Measurements from ENCODE around the gene CEP68.

Gene CEP68

DNA sequence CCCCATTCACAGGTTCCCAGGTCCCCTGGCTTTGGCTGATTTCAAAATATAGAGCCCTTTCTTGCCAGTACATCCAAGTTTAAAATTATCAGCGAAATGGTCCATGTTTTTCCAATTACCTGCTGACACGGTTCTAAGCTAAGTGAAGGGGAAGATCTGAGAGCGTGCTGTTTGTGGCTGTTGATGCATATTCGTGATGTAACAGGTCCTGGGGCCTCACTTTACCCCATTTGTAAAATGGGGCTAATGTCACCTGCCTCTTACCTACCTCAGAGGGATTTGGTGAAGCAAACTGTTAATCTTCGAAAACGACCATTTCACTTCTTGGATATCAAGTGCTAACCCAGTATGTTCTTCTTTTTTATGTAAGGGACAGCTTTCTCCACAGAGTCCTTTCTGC is 34.0 kb upstream of the CEP68 start:
- no peak for DNase-seq (ENCODE audit: insufficient read length)
- TF ChIP-seq TAF1 (IDR thresholded peaks at IDR 0.05; ENCODE audit: borderline replicate concordance, low read depth, low read length) (no peak), POLR2A (IDR thresholded peaks at IDR 0.05; ENCODE audit: low read depth, low read length) (no peak), POLR2AphosphoS5 (IDR thresholded peaks at IDR 0.05; ENCODE audit: low read depth, low read length) (no peak)
- no peak for FAIRE-seq

DNA sequence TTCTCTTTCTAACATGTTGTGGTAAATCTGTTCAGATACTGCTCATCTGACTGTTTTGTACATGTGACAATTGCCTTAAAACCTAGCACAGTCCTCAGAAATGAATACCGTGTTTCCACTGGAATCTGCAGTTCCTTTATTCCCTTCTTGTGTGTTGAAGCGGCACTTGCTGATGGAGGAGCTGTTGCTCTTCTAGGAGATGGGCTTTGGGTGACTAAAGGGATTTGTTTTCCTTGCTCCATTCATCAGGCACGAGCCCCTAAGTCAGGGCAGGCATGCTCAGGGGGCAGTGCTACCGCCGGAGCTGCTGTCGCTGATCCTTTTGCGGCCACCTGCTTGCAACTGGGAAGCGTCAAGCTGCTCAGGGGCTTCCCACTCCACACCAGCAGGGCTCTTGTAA is 32.5 kb upstream of the CEP68 start:
- no peak for FAIRE-seq
- DNase-seq (ENCODE audit: insufficient read length): no peak
- TF ChIP-seq TAF1 (IDR thresholded peaks at IDR 0.05; ENCODE audit: borderline replicate concordance, low read depth, low read length) (no peak), POLR2AphosphoS5 (IDR thresholded peaks at IDR 0.05; ENCODE audit: low read depth, low read length) (no peak), POLR2A (IDR thresholded peaks at IDR 0.05; ENCODE audit: low read depth, low read length) (no peak)

DNA sequence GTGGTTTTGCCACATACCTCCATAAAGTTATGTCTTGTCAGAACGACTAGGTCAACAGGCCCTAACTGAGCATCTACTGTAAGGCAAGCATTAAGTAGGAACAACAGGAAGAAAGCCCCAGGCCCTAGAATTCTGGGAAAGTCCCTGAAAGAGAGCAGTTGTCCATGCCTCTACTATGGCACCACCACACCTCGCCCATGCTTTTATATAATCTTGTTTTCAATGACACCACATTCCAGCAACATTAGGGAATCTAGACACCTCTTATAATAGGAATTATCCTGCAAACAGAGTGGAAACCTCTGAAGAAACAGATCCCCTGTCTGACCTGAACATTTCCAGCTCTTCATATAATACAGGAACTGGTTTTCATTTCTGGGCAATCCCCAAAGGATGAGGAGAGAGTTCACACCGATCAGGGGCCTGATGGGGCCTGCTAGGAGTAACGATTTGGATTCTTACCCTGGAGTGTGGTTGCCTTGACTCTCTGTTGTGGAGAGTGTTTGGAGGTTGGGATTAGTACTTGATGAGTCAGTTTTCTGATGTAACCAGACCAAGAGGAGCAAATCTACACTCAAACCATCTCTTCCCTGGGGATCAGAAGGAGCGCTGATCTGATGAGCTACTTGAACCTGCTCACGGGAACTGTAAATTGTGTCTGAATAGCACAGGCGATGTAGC is 31.9 kb upstream of the CEP68 start:
- no peak for TF ChIP-seq TAF1 (IDR thresholded peaks at IDR 0.05; ENCODE audit: borderline replicate concordance, low read depth, low read length)
- no peak for TF ChIP-seq POLR2A (IDR thresholded peaks at IDR 0.05; ENCODE audit: low read depth, low read length)
- TF ChIP-seq POLR2AphosphoS5 (IDR thresholded peaks at IDR 0.05; ENCODE audit: low read depth, low read length): no peak
- DNase-seq (ENCODE audit: insufficient read length) (no peak), FAIRE-seq (no peak)

DNA sequence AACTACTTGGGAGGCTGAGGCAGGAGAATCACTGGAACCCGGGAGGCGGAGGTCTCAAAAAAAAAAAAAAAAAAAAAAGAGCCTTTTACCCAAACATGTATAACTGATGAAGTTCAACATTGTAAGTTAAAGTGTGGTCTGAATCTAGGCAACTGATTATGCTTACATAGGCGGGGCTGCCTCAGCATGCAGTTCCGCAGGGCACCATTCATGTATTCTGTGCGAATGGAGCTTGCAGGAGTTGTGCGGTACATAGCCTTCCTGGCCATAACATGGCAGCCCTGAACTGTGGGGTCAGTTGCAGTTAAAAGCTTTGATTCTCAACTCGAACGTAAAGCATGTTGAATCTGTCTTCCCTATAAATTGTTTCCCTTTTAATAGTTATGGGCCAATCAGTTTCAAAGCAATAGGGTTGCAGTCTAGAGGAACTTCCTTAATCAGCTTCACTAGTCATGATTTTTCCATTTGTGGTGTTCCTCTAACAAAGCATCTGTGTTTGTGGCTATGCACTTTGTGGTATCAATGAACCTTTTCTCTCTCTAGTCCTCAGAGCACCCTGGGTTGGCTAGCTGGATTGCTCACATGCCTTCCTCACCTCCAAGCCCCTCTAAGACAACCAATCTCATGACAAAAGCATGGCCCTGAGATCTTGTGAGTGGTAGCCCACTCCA is 30.6 kb upstream of the CEP68 start:
- DNase-seq (ENCODE audit: insufficient read length) (no peak), FAIRE-seq (no peak)
- TF ChIP-seq TAF1 (IDR thresholded peaks at IDR 0.05; ENCODE audit: borderline replicate concordance, low read depth, low read length): no peak

DNA sequence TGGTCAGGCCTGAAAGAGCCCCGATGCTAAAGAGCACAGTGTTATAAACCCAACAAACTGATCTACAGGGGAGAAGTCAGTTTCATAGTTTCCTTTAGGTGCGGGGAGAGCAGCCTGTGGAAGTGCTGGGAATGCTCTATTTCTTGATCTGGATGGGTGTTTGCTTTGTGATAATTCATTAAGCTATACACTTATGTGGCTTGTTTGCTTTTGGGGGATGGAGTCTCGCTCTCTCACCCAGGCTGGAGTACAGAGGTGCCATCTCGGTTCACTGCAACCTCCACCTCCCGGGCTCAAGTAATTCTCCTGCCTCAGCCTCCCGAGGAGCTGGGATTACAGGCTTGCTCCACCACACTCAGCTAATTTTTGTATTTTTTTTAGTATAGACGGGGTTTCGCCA is 30.1 kb upstream of the CEP68 start:
- TF ChIP-seq TAF1 (IDR thresholded peaks at IDR 0.05; ENCODE audit: borderline replicate concordance, low read depth, low read length) (no peak), POLR2AphosphoS5 (IDR thresholded peaks at IDR 0.05; ENCODE audit: low read depth, low read length) (no peak), POLR2A (IDR thresholded peaks at IDR 0.05; ENCODE audit: low read depth, low read length) (no peak)
- FAIRE-seq (no peak), DNase-seq (ENCODE audit: insufficient read length) (no peak)

DNA sequence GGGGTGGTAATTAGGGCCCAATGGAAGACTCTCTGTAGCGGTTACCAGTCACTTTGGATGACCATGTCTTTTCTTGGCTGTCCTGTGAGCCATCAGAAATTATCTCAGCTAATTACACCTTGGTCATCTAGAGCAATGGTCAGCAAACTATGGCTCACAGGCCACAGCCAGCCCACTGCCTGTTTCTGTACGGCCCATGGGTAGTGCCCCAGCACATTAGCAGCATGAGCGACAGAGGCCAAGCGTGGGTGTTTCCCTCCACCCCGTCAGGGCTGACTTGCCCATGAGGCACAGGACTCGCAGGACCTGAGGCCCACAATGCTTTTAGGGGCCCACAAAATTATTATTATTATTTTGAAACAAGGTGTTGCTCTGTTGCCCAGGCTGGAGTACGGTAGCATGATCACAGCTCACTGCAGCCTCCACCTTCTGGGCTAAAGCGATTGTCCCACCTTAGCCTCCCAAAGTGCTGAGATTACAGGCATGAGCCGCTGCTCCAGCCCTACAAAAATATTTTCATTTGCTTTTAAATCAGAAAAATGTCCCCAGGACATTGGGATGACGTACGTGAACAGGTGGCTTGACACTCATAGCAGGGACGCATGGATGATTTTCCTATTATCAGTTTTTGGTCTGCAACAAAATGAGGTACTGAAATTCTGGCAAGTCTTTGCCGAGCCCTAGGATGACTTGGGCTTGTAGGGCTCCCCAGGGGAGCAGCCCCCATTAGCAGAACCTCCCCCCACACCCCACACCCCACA is 29.3 kb upstream of the CEP68 start:
- TF ChIP-seq TAF1 (IDR thresholded peaks at IDR 0.05; ENCODE audit: borderline replicate concordance, low read depth, low read length) (no peak), POLR2A (IDR thresholded peaks at IDR 0.05; ENCODE audit: low read depth, low read length) (no peak), POLR2AphosphoS5 (IDR thresholded peaks at IDR 0.05; ENCODE audit: low read depth, low read length) (no peak)
- no peak for FAIRE-seq
- no peak for DNase-seq (ENCODE audit: insufficient read length)

DNA sequence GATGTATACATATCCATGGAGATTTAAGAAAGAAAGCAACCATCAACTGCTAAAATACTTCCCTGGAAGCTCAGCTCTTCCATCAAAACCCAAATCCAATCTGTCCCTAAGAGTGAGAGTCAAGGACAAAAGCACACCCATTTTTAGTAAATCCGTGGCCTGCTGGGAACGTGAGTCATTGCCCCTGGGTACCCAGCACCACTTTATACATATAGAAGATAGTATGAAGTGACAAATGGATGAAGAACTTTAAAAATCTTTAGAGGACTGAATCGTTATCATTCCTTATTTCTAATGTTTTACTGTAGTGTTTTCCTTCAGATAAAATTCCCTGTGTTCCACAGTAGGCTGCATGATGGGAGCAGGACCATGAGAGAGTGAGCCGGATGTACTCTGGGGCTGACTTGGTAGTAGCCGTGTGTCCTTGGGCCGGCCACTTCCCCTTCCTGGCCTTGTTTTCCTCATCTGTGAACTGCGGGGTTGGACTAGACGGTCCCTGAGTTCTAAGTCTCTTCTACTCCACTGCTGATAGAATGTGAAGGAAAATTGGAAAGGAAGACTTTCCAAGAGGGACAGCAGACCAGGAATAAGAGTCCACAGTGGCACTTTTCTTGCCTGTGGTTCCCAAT is 28.5 kb upstream of the CEP68 start:
- DNase-seq (ENCODE audit: insufficient read length): no peak
- TF ChIP-seq POLR2A (IDR thresholded peaks at IDR 0.05; ENCODE audit: low read depth, low read length): no peak
- FAIRE-seq: no peak

DNA sequence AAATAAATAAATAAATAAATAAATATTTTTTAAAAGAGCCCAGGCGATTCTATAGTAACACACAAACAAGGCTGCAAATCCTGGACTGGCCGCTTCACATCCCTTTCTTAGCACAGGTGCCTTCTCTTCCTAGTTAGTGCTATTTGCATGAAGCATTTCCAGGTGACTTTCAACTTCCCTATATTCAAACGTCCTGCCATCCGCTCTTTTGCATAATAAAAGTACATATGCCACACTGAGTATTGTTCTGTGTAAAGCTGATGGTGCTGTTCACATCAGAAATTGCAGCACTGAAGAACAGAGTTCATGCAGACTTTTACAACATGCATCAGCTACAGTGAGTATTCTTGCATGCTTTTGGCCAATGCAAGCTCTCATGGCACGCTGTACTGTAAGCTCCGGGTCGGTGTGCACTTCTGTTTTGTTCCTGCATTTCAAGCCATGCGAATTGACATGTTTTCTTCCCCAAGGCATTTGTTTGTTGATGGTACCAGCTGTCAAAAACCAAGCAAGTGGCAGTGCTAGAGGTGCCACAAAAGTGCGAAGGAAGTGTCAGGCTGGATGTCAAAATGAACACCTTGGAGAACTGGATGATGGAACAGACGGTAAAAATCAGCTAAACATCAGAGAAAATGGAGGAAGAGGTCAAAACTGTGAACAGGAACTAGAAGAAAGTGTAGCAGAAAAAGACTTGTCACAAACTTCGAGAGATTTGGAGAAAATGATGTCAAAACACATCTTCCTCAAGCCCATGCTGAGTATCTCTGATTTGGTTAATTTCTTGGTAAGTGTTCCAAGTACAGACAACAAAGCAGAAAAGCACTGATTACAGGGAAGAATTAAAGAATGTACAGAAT is 25.5 kb upstream of the CEP68 start:
- no peak for DNase-seq (ENCODE audit: insufficient read length)
- FAIRE-seq: peak; percentile 84
- TF ChIP-seq POLR2AphosphoS5 (IDR thresholded peaks at IDR 0.05; ENCODE audit: low read depth, low read length): no peak

DNA sequence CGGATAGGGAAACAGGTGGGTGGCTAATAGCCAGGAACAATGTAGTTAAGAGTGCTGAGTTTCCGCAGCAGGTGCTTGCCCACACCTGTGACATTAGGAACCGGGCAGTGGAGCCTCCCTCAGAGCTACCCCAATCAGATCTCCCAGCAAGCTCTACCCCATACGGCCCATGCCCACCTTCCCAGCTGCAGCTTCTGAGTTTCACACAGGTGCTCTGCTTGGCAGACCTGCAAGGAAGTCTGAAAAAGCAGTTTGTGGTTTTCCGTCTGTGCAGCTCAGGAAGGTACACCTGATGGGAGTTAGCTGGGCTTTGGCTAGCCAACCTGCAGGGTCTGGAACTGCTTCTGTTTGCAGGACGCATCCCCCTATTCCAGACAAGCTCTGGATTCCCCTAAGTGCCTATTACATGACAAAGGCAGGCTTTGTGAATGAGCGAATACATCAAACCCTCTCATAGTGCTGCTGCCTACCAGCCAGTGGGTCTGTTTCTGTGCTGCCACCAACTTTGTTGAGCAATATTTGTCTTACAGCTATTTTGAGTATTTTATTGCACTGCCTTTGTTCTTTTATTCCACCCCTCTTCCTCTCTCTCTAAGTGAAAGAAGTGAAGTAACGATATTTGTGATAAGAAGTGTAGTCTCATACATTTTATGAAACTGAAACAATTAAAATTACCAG is 24.7 kb upstream of the CEP68 start:
- FAIRE-seq (peak; percentile 73), DNase-seq (ENCODE audit: insufficient read length) (no peak)
- no peak for TF ChIP-seq POLR2AphosphoS5 (IDR thresholded peaks at IDR 0.05; ENCODE audit: low read depth, low read length)
- no peak for TF ChIP-seq TAF1 (IDR thresholded peaks at IDR 0.05; ENCODE audit: borderline replicate concordance, low read depth, low read length)
- TF ChIP-seq POLR2A (IDR thresholded peaks at IDR 0.05; ENCODE audit: low read depth, low read length): no peak

DNA sequence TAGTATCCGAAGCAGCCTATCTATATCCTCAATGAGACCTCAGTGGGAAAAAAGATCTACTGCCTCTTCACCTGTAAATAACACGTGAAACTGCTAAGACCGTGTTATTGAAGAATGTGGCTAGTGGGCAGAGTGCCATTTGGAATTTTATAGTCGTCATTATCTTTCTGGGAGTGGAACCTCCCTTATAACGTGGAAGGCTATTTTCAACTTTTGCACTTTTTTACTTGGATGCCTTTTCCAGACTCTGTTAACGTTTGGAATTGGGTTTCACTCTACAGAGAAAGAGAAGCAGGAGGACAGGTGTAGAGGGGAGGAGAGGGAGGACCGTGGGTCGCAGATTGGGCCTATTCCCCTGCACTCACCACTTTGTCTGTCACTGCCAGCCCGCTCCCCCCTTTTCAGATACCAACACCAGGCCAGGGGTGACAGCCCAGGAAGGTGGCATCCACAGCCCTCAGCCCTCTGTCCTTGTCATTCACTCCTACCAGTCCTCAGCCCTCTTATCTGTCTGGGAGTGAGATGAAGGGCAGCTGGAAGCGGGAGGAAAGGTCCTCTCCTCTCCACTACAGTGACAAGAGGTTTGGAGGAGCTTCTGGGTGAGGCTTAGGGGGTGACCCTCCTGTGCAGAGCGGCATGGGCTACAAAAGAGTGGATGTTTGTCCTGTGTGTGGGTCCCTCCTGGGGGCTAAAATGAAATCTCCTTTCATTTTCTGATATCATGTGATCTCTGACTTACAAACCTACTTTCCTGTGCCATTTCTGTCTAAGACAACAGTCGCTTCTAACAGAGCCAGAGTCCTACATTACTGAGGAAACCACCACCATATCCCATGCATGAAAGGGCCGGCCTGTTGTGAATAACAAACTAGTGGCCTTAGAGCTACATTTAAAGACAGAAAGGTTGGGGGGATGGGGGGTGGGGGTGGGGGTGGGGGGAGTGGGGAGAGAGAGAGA is 23.9 kb upstream of the CEP68 start:
- no peak for DNase-seq (ENCODE audit: insufficient read length)
- no peak for TF ChIP-seq POLR2A (IDR thresholded peaks at IDR 0.05; ENCODE audit: low read depth, low read length)
- no peak for TF ChIP-seq TAF1 (IDR thresholded peaks at IDR 0.05; ENCODE audit: borderline replicate concordance, low read depth, low read length)
- TF ChIP-seq POLR2AphosphoS5 (IDR thresholded peaks at IDR 0.05; ENCODE audit: low read depth, low read length): no peak
- peak; percentile 33 for FAIRE-seq
